Tibial artery (tissue), 4 donors: ENCODE measurements around the gene ROMO1.
"Not testable (repeated sequence)": the region's sequence is repeated elsewhere in the genome, so short reads cannot be mapped to it uniquely, and the experiment has no call there.

Experiments
- DNase-seq, 2 donors: peaks; one replicate each; pipeline ENCODE4 v3.0.0-alpha.2; 2019
- H3K27ac ChIP-seq, 2 donors: fragments of 200-600 bp; sonication (generic) in 1 of 2; 1 replicate in 1 of 2; 2 replicates in 1 of 2; pipeline ENCODE4 v1.5.1; 2018 to 2019; ENCODE audit warnings: mild to moderate bottlenecking in 1 of 2
- H3K27me3 ChIP-seq, 2 donors: fragments of 200-600 bp; sonication (generic) in 1 of 2; one replicate each; pipeline versions ENCODE4 v1.5.1 to v1.6.0; 2016 to 2019
- H3K36me3 ChIP-seq, 3 donors: fragments of 200-600 bp; sonication (generic) in 2 of 3; one replicate each; pipeline ENCODE4 v1.5.1; 2016 to 2019; ENCODE audit warnings: mild to moderate bottlenecking in 2 of 3
- H3K4me1 ChIP-seq, 4 donors: fragments of 200-600 bp; sonication (generic) in 2 of 4; 1 replicate in 3 of 4; 2 replicates in 1 of 4; pipeline ENCODE4 v1.5.1; 2016 to 2019
- H3K4me3 ChIP-seq, 2 donors: fragments of 200-600 bp; sonication (generic) in 1 of 2; 1 replicate in 1 of 2; 2 replicates in 1 of 2; pipeline ENCODE4 v1.5.1; 2018 to 2019; ENCODE audit warnings: mild to moderate bottlenecking in 2 of 2
- H3K9me3 ChIP-seq, 3 donors: fragments of 200-600 bp; sonication (generic) in 1 of 3; one replicate each; pipeline ENCODE4 v1.5.1; 2016 to 2019
- CTCF ChIP-seq, 2 experiments: fragments of 200-600 bp in 1 of 2; fragments of 450-650 bp in 1 of 2; IDR thresholded peaks; one replicate each; pipeline ENCODE4 v1.5.1; 2017 to 2019; ENCODE audit warnings: antibody characterized with exemption in 2 of 2, mild to moderate bottlenecking in 1 of 2, moderate library complexity in 1 of 2
- intact Hi-C: fragments of 100-400 bp; cut with DNase I; formaldehyde crosslinking; loops from one replicate; pipeline ENCODE4 v1.15.0; 2023; ENCODE audit warnings: low total_unique reads

ROMO1 gene

GRCh38 chr20:35720165-35721123 is 21.2 kb downstream of the ROMO1 start:
- DNase-seq = no peak
- intact Hi-C loops = no loop called here
- Histone ChIP-seq H3K4me3 (no peak overlapping the region), H3K36me3 (peaks cover 100% of the 10 kb centered on the region in 3 donors), H3K9me3 (no peaks in the 10 kb centered on the region), H3K4me1 (peaks cover 0 to 11% (median 3%) of the 10 kb centered on the region in 4 donors), H3K27me3 (no peaks in the 10 kb centered on the region), H3K27ac (no peak overlapping the region)
- TF ChIP-seq CTCF (IDR thresholded peaks at IDR 0.05) = no peak

- intact Hi-C loops = no loop called here
- Histone ChIP-seq H3K27me3 (no peaks in the 10 kb centered on the region), H3K27ac (no peak overlapping the region), H3K4me1 (peaks cover 0 to 11% (median 3%) of the 10 kb centered on the region in 4 donors), H3K9me3 (no peaks in the 10 kb centered on the region), H3K4me3 (no peak overlapping the region), H3K36me3 (peaks cover 100% of the 10 kb centered on the region in 3 donors)
- no peak for DNase-seq
- no peak for TF ChIP-seq CTCF (IDR thresholded peaks at IDR 0.05)
These were observed 22.0 kb downstream of the ROMO1 start for GRCh38 chr20:35721219-35721618.

DNA sequence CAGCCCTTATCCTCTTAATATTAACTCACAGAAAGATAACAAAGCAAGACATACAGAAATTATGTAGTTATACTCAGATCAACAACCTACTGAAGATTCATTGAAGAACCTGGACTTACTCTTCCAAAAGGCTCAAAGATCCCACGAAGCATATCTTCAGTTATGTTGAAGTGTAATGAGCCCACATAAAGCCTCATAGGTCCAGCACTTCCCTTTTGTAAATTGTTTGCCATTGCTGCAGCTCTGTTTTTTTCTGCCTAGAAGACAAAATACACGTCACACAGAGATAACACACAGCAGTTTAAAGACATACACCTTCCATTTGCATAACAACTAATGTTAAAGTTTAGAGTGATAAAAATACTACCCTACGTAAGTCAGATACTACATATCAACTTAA is 22.4 kb downstream of the ROMO1 start:
- DNase-seq = no peak
- intact Hi-C loops = no loop called here
- Histone ChIP-seq H3K36me3 (peaks cover 100% of the 10 kb centered on the region in 3 donors), H3K27ac (no peak overlapping the region), H3K4me1 (peaks cover 0 to 11% (median 3%) of the 10 kb centered on the region in 4 donors), H3K9me3 (no peaks in the 10 kb centered on the region), H3K27me3 (no peaks in the 10 kb centered on the region), H3K4me3 (no peak overlapping the region)
- no peak for TF ChIP-seq CTCF (IDR thresholded peaks at IDR 0.05)

DNA sequence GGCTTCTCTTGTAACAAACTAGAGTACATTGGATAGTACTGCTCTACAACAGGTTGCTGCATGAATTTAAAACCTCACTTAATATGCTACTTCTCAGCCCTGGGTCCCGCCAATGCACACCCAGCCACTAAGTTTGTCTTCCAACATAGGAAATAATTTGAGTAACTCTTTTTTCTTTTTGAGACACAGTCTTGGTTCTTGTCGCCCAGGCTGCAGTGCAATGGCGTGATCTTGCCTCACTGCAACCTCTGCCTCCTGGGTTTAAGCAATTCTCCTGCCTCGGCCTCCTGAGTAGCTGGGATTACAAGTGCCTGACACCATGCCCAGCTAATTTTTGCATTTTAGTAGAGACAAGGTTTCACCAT is 24.1 kb downstream of the ROMO1 start:
- H3K4me3 ChIP-seq, H3K27me3 ChIP-seq, H3K27ac ChIP-seq, intact Hi-C loops, DNase-seq, H3K9me3 ChIP-seq: not testable (repeated sequence)
- Histone ChIP-seq H3K4me1 (peaks cover 0 to 11% (median 3%) of the 10 kb centered on the region in 4 donors), H3K36me3 (peaks cover 100% of the 10 kb centered on the region in 3 donors)

GRCh38 chr20:35723652-35724320 is 24.6 kb downstream of the ROMO1 start:
- H3K4me3 ChIP-seq, DNase-seq, H3K9me3 ChIP-seq, H3K27ac ChIP-seq, H3K27me3 ChIP-seq, intact Hi-C loops: not testable (repeated sequence)
- Histone ChIP-seq H3K36me3 (peaks cover 100% of the 10 kb centered on the region in 3 donors), H3K4me1 (peaks cover 0 to 15% (median 5%) of the 10 kb centered on the region in 4 donors)

DNA sequence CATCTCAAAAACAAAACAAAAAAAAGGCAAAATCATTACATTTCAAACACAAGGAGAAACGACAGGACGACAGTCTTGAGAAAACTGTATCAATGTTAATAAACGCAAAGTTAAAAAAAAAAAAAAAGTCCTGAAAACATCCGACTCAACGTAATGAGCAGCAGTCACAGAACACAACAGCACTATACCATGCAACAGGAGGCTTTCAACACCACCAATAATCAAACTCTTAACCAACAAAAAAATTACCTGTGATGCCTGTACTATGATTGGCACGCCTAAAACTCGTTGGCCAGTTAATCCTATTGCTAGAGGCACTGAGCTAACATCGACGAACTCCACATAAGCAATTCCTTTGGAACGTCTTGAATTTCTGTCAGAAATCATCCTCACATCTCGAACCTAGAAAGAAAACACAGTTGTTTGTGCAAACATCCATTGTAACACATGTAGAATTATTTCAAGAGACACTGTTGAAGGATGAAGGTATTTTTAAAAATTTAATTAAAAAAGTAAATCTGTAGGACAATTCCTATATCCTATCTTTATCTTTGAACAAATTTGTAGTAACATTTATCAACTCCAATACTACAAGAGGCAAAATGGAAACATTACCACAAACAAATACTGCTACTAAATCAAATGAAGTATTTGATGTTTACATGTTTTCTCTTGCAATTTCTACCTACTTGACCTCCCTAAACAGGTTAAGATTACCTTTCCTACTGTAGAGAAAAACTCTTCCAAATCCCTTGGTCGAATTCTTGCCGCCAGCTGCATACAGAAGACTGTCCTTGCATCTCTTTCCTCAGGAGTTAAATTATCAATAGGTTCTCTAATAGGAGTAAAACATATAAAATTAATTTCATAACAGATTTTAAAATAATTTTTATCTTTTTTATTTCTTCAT is 25.4 kb downstream of the ROMO1 start:
- no peak for DNase-seq
- Histone ChIP-seq H3K27me3 (no peaks in the 10 kb centered on the region), H3K4me1 (peaks cover 0 to 23% (median 12%) of the 10 kb centered on the region in 4 donors), H3K27ac (no peak overlapping the region), H3K4me3 (no peak overlapping the region), H3K9me3 (no peaks in the 10 kb centered on the region), H3K36me3 (peaks cover 98 to 100% (median 100%) of the 10 kb centered on the region in 3 donors)
- intact Hi-C loops = no loop called here
- TF ChIP-seq CTCF (IDR thresholded peaks at IDR 0.05) = no peak
